HG03469 (cell line): ENCODE results near the gene TRIM44.
A peak's percentile ranks its signal among the peaks of the same experiment; 100 is the strongest.
"Not testable (repeated sequence)": the region's sequence is repeated elsewhere in the genome, so short reads cannot be mapped to it uniquely, and the experiment has no call there.

Experiments
- ATAC-seq: cut with Tn5 transposase; IDR thresholded peaks from one replicate; pipeline ENCODE4 v1.9.1; 2021; ENCODE audit warnings: mild to moderate bottlenecking, moderate library complexity, moderate number of reproducible peaks; ENCODE audit not compliant: unreplicated experiment

TRIM44 gene

DNA sequence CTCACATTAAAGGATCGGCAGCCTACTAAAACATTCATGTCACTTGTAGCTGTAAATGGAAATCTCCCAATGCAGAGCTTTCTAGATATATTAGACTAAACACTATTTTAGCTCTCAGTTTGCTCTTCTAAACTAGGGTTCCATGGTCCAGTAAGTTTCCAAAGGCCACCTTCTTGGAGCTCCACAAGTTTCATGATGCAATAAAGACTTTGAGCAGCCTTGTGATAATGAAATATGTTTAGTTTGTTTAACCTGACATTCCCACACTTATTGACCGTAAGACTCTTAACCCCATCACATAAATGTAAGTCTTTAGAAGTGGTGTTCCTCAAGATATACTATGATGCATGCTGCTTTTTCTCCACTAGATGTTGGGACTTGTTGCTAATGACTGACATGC lies 87.7 kb downstream of the TRIM44 start:
- ATAC-seq, result no peak

DNA sequence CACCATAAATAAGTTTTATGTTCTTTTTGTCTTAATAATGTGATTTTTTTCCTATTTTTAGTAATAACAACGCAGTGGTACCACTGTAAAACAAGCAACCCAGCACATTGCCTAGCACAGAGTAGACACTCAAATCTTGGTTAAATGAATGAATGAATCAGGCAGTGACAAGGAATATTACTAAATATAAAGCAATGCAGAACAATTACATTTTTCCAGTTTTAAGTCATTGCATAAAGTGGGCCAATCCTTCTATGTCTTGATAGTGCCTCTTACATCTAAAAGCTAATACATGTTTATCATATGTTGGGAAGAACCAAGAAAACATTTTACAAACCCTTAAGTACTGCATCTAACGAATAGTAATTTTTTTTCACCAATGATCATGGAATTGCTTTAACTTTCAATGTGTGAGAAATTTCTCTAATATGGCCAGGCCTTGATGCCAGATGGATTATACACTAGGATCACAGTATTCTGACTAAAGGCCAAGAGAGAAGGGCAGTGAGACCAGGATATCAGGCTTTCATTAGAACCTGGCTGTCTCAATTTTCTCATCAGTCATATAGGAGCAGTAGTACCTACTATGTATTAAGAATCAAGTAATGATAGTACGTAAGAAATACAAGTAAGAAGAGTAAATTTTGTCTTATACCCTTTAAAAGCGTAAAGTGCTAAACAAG lies 88.5 kb downstream of the TRIM44 start:
- no peak for ATAC-seq

DNA sequence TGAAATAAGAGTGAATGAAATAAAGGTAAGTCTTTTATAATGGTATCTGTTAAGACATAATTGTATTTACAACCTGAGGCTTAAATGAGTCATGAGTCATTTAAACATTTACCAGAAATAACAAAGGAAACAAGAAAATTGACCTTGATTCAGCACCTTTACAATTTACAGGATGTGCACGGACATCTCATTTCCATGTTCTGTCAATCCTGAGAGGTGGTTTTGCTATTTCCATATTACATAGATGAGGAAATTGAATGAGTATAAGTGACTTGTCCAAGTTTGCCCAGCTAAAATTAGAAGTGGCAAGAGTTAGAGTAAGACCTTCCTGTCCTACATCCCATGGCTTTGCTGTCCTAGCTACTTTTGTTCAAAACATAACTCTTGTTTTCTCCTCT lies 89.1 kb downstream of the TRIM44 start:
- no peak for ATAC-seq

DNA sequence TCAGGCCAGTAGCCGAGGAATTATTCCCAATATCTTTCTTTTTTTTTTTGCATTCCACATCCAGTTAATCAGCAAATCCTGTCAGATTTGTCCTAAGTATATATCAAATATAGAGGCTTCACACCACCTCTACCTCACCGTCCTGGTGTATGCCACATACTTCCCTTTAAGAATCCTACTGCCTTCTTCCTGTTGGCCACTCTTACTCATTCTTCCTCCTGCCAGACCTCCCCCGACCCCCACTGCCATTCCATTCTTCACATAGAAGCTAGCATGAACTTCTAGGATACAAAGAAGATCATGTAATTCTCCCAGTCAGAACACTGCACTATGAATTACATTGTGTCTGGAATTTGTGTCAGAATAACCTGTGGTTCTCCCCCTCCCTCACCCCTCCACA lies 89.5 kb downstream of the TRIM44 start:
- no peak for ATAC-seq

DNA sequence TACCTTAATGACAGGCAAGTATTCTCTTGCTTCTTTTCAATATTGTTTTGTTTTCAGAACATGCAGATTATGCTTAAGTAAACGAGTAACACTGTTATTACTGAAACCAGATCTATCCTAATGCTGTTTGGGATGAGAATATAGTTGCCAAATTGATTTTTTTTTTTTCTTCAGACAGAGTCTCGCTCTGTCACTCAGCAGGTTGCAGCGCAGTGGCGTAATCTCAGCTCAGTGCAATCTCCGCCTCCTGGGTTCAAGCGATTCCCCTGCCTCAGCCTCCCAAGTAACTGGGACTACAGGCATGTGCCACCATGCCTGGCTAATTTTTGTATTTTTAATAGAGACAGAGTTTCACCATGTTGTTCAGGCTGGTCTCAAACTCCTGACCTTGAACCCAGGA lies 91.0 kb downstream of the TRIM44 start:
- not testable (repeated sequence) for ATAC-seq

DNA sequence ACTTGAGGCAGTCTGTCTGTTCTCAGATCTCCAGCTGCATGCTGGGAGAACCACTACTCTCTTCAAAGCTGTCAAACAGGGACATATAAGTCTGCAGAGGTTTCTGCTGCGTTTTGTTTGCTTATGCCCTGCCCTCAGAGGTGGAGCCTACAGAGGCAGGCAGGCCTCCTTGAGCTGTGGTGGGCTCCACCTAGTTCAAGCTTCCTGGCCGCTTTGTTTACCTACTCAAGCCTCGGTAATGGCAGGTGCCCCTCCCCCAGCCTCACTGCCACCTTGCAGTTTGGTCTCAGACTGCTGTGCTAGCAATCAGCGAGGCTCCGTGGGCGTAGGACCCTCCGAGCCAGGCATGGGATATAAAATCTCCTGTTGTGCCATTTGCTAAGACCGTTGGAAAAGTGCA lies 97.4 kb downstream of the TRIM44 start:
- not testable (repeated sequence) for ATAC-seq

DNA sequence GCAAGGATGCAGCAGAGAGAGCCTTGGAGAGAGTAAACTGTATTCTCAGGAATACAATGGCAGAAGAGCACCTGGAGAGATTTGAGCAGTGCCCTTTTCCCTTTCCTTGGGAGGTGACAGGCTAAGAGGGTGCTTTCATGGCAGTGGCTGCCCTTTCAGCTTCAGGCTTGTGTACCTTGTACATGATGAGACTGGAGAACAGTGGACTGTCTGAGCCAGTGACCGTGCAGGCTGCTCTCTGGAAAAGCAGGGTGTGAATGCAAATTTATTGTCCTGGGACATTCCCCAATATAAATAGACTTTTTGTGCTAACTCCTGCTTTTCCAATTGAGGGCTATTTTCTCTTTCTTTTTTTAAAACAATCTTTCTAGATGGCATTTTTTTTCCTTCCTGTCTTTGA lies 99.3 kb downstream of the TRIM44 start:
- ATAC-seq, result no peak

DNA sequence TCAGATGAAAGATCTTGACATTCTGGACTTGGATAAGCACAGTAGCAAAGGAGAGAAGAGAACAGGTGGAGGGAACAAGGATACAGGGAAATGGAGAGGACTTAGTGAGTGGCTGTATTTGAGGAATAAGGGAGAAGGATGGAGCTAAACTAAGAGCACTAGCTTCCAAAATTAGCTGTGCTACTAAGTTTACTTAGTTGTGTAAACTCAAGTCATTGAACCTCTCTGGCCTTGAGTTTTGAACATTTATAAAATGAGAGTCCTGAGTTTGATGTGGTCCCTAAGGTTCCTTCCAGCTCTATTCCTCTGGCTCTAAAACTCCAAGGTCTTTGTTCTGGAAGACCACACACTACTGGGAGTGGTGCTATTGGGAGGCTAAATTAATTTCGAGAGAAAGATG lies 100.7 kb downstream of the TRIM44 start:
- no peak for ATAC-seq

DNA sequence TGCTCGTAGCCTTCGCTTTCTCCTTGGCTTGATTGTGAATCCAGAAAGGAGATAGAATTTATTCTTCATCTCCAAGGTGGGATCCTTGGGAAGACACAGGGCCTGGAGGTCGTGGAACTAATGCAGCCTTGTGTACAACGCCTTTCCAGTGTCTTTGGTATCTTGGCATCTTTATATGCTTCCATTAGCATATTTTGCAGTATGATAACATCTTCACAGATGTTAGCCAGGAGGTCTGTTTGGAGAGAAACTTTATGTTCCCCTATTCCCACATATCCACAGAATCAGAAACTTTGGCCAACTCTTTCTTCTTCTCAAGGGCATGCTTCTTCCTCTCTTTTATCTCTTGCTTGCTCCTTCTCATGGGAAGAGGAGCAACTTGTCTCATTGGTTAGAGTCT lies 101.2 kb downstream of the TRIM44 start:
- ATAC-seq, result no peak

DNA sequence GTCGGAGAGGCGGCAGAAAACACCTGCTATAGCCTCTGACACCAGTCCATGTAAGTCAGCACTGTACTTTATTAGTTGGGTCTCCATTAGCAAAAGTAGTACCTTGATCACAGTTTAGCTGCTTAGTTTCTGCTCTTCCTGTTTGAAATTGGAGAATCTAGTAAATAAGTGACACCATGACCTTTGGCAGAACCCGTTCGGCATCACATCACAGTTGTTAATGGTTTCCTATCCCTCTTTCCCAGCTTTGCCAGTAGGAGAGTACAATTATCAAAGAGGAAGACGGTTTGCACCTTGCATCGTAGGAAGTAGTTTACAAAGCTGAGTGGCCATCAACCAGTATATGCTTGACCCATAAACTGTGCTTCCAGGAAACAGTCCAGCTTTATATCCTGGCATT lies 101.8 kb downstream of the TRIM44 start:
- ATAC-seq, result no peak

DNA sequence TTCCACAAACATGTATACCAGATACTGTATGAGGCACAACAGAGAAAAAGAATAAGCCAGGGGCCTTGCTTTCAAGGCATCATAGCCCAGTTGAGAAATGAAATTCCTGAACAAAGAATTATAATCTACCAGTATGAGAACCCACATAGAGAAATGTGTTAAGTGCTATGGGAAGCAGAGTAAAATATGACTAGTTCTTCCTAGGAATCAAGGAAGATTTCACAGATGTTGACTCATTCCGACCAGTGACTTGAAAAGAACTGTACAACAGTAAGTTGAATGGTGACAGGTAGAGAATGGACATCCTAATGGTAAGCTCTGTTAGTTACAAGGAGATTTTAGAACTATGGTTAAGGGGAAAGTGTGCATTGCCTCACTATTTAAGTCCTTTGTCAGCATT lies 102.6 kb downstream of the TRIM44 start:
- ATAC-seq, result no peak

DNA sequence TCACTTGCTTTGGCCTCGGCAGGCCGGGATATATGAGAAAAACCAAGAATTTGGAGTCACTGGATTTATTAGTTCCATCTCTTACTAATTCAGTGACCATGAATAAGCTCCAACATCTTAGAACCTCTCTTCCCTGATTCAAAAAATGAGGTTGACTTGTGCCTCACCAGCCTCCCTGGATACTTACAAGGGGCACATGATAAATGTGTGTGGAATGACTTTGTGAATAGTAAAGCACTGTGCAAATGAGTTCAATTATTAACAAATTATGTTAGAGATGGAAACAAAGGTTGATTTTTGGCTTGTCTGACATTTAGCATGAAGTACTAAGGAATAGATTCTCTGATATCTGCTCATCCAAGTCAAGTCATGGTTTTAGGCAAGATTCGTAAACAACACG lies 104.1 kb downstream of the TRIM44 start:
- no peak for ATAC-seq

DNA sequence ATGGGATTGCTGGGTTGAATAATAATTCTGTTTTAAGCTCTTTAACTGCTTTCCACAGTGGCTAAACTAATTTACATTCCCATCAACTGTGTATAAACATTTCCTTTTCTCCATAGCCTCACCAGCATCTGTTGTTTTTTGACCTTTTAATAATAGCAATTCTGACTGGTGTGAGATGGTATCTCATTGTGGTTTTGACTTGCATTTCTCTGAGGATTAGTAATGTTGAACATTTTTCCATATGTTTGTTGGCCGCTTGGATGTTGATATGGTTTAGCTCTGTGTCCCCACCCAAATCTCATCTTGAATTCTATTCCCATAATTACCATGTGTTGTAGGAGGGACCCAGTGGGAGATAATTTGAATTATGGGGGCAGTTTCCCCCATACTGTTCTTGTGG lies 107.8 kb downstream of the TRIM44 start:
- not testable (repeated sequence) for ATAC-seq

DNA sequence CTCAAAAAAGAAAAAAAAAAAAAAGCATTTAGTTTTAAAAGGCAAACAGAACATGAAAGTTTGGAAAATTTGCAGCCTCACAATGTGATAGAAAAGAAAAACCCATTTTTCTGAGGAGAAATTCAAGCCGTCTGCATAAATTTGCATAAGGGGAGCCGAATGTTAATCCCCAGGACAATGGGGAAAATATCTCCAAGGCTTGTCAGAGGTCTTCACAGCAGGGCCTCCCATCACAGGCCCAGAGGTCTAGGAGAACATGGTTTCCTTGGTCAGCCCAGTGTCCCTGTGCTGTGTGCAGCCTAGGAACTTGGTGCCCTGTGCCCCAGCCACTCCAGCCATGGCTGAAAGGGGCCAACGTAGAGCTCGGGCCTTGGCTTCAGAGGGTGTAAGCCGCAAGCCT lies 109.1 kb downstream of the TRIM44 start:
- ATAC-seq, result no peak

DNA sequence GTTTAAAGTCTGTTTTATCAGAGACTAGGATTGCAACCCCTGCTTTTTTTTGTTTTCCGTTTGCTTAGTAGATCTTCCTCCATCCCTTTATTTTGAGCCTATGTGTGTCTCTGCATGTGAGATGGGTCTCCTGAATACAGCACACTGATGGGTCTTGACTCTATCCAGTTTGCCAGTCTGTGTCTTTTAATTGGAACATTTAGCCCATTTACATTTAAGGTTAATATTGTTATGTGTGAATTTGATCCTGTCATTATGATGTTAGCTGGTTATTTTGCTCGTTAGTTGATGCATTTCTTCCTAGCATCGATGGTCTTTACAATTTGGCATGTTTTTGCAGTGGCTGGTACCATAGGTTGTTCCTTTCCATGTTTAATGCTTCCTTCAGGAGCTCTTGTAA lies 114.7 kb downstream of the TRIM44 start:
- ATAC-seq, result not testable (repeated sequence)

DNA sequence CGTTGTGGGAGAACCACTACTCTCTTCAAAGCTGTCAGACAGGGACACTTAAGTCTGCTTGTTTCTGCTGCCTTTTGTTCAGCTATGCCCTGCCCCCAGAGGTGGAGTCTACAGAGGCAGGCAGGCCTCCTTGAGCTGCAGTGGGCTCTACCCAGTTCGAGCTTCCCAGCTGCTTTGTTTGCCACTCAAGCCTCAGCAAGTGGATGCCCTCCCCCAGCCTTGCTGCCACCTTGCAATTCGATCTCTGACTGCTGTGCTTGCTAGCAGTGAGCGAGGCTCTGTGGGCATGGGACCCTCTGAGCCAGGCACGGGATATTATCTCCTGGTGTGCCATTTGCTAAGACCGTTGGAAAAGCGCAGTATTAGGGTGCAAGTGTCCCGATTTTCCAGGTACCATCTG lies 116.4 kb downstream of the TRIM44 start:
- ATAC-seq, result not testable (repeated sequence)

DNA sequence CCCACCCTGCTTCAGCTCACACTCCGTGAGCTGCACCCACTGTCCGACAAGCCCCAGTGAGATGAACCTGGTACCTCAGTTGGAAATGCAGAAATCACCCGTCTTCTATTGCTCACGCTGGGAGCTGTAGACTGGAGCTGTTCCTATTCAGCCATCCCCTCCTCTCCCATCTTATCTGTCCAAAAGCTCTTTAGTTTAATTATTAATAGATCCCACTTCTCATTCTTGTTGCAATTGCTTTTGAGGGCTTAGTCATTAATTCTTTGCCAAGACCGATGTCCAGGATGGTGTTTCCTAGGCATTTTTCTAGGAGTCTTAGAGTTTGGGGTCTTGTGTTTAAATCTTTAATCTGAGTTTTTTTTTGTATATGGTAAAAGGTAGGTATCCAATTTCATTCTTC lies 116.8 kb downstream of the TRIM44 start:
- no peak for ATAC-seq

DNA sequence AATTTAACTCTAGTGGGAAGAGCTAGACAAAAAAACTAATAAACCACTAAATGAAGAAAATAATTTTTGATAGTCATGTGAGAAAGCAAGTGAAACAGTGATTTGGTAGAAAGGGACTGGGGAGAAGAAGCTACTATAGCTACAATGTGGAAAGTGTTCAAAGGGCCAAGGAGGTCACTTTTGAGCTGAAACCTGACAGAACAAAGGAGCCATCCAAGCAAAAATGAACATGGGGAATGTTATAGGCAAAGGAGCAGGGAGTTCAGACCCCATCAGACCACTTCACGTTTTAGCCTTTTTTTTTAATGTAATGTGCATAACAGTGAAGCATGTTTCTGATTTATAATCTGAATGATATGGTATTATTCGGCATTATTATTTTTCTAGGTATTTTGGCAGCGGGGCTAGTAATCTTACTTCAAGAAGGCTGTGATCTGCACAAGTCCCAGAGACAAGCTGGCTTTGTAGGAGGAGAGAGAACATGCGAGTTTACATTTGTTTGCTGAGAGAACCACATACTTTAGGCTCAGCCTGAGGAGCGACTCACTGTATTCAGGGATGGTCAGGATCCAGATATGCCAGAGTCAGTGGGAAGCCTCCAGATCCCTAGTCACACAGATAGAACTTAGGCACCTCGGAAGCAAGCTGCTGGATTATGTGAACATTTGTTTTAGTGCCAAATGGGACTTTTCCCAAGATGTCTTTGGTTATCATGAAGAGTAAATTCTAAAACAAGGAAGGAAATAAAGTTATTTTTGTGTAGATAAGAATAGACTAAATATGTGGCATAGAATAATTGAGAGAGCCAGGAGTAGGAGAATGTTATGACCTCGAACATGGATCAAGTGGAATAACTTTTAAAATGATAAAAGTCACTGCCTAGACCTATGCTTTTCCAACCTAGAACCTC lies 118.6 kb downstream of the TRIM44 start:
- ATAC-seq, result no peak

DNA sequence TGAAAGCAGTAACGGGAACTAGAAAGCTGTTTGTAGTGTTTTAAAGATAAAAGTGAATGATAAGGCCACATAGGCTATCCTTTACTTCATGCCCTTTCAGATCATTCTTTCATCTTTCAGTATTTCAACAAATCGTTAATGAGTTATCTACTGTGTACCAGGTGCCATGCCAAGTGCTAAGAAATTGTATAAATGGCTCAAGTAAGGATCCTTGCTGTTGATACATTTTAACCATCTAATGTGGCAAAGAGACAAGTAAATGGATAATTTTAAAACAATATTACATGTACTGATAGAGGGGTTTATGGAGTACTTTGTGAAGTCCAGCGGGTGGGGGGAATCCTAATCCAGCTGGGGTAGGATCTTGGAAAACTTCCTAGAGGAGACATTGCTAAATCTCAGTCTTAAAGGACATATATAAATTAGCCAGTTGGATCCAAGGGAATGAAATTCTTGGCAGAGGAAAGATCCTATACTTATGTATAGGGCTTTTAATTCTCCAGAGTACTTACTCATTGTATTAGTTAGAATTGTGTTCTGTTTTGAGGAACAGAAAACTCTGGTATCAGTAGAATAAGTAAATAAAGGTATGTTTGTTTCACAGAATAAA lies 119.4 kb downstream of the TRIM44 start:
- ATAC-seq, result no peak

DNA sequence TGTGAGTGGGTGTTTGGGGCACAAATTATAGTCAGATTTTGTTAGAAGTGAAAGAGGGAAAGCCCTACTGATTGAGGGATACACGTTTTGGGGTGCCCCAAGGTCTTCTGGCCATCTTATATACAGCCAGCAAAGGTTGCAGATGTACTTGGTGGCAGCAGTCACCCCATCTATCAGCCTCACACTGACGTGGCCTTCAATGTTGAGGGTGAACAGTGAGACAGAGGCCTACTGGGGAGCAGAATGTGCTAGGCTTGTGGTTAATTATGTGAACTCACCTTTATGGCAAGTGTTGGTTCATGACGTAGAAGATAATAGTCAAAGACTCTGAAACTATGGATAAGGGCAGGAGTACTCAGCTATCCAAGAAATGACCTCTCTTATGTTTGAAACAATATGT lies 121.2 kb downstream of the TRIM44 start:
- no peak for ATAC-seq

DNA sequence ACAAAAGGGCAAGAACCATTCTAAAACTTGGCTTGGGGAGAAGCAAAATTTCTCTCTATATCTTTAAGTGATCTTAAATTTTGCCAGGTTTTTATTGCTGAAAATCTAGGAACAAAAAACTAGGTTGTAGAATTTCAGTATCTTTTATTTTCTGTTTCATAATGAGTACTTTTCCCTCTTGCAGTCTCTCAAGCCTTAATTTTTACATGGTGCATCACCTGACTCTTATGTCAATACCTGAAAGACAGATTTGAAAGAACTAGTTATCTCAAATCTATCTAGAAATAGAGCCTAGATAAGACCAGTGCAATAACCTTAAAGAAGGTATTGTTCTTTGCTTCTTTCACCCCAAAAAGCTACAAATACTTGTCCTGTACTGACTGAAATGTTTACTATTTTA lies 122.1 kb downstream of the TRIM44 start:
- ATAC-seq, result peak; percentile 46
